K562 (cell line): ENCODE measurements around the gene GJC2. TPM values are rescaled to one million over a fixed set of nuclear protein-coding genes. Genes with fewer than 3 reads are reported as not detected.

Experiments
- AFF1 ChIP-seq, 2 experiments: fragments of 450-650 bp; IDR thresholded peaks; 2 replicates each; pipeline ENCODE4 v1.6.1; 2018; ENCODE audit warnings: mild to moderate bottlenecking in 2 of 2, low read depth in 1 of 2; ENCODE audit not compliant: partially characterized antibody in 2 of 2
- BRF2 ChIP-seq: IDR thresholded peaks from 3 replicates; pipeline ENCODE4 v1.6.1; 2011; ENCODE audit warnings: borderline replicate concordance, mild to moderate bottlenecking; ENCODE audit not compliant: insufficient read length, insufficient read depth
- CEBPG ChIP-seq, 3 experiments: fragments of 200-800 bp in 1 of 3; sonication (Bioruptor generic) in 1 of 3; sonication (generic) in 1 of 3; formaldehyde crosslinking in 1 of 3; IDR thresholded peaks in 2 of 3; conservative IDR thresholded peaks in 1 of 3; 2 replicates each; pipeline versions ENCODE4 v1.6.1 to v1.8.0; 2016 to 2022; ENCODE audit warnings: missing compliant biosample characterization in 2 of 3, missing genetic modification characterization in 2 of 3, mild to moderate bottlenecking in 1 of 3, missing genetic modification reagents in 1 of 3
- CREB3 ChIP-seq: fragments of 450-650 bp; conservative IDR thresholded peaks from 2 replicates; pipeline ENCODE4 v1.6.1; 2016; ENCODE audit warnings: missing genetic modification characterization, low read depth, mild to moderate bottlenecking, missing compliant biosample characterization, moderate library complexity
- ELK3 ChIP-seq: fragments of 450-650 bp; formaldehyde crosslinking; IDR thresholded peaks from 2 replicates; pipeline ENCODE4 v1.4.0; 2020; ENCODE audit warnings: mild to moderate bottlenecking
- HMGN3 ChIP-seq: IDR thresholded peaks from 2 replicates; pipeline ENCODE4 v1.6.1; 2011; ENCODE audit warnings: borderline replicate concordance, low read depth, mild to moderate bottlenecking, mixed read lengths, low read length; ENCODE audit not compliant: insufficient read length; ENCODE audit errors: extremely low read depth
- HNRNPK ChIP-seq: fragments of 200-400 bp; formaldehyde crosslinking; IDR thresholded peaks from one replicate; pipeline ENCODE4 v1.6.1; 2018; ENCODE audit warnings: mild to moderate bottlenecking, low read depth, low read length; ENCODE audit not compliant: poor library complexity, severe bottlenecking
- IRF2 ChIP-seq: sonication (generic); formaldehyde crosslinking; IDR thresholded peaks from 2 replicates; pipeline ENCODE4 v1.8.1; 2022; ENCODE audit warnings: mild to moderate bottlenecking, missing genetic modification reagents
- MTA1 ChIP-seq: fragments of 450-650 bp; IDR thresholded peaks from 2 replicates; pipeline ENCODE4 v1.6.1; 2017; ENCODE audit warnings: borderline replicate concordance
- NRF1 ChIP-seq, 2 experiments: fragments of 450-650 bp; IDR thresholded peaks in 1 of 2; conservative IDR thresholded peaks in 1 of 2; 2 replicates each; pipeline ENCODE4 v1.6.1; 2014; ENCODE audit warnings: mild to moderate bottlenecking in 2 of 2
- SUPT5H ChIP-seq: fragments of 450-650 bp; IDR thresholded peaks from 2 replicates; pipeline ENCODE4 v1.6.1; 2016
- ZBTB8A ChIP-seq: fragments of 450-650 bp; IDR thresholded peaks from 2 replicates; pipeline ENCODE4 v1.6.1; 2018; ENCODE audit warnings: mild to moderate bottlenecking, moderate library complexity; ENCODE audit not compliant: partially characterized antibody
- ZFP36 ChIP-seq: fragments of 150-350 bp; IDR thresholded peaks from 2 replicates; pipeline ENCODE4 v1.6.1; 2018; ENCODE audit warnings: low read length, low read depth; ENCODE audit not compliant: partially characterized antibody
- ZNF511 ChIP-seq: sonication (generic); formaldehyde crosslinking; IDR thresholded peaks from 2 replicates; pipeline ENCODE4 v1.8.0; 2022; ENCODE audit warnings: mild to moderate bottlenecking, missing genetic modification reagents
- polyA plus RNA-seq, 8 experiments: library from polyadenylated mRNA; depleted of rRNA in 4 of 8; stranded (reverse) in 5 of 8; unstranded in 3 of 8; fragments of >200 nt; fragmentation: Nextera tagmentation in 2 of 8; fragmentation: Illumina TruSeq in 1 of 8; extraction: Ambion mirVana in 2 of 8; extraction: Trizol in 1 of 8; gene quantifications; 2 replicates each; pipeline versions ENCODE4 v1.2.1 to v1.2.3, GENCODE V29; 2011 to 2014; ENCODE audit warnings: inconsistent platforms in 1 of 8, missing spikeins in 1 of 8
- total RNA-seq, 7 experiments: library from RNA; depleted of rRNA in 6 of 7; stranded (reverse); fragments of >200 nt in 6 of 7; fragmentation: Illumina TruSeq in 2 of 7; extraction: Trizol in 2 of 7; gene quantifications; 2 replicates each; pipeline versions ENCODE4 v1.2.1 to v1.2.3, GENCODE V29; 2011 to 2021; ENCODE audit warnings: low replicate concordance in 1 of 7

Gene GJC2
- total and polyA plus RNA-seq, 9 of the 15 experiments (the other 6 are each of a cell fraction or from before 2014, with no cell fraction given): 0.03 to 0.62 (median 0.11) TPM; not detected in 2

GRCh38 chr1:228102791-228103620, 46.7 kb upstream of the GJC2 start, which contains the start of gene C1orf35 (continued):
- TF ChIP-seq HMGN3: peak; percentile 20
- no peak for TF ChIP-seq ZBTB8A
- peak; percentile 83 for TF ChIP-seq ZNF511 (CRISPR knock-in tag)
- no peak for TF ChIP-seq IRF2 (CRISPR knock-in tag)
- TF ChIP-seq BRF2: no peak
- no peak for TF ChIP-seq AFF1 (IDR thresholded peaks at IDR 0.05; ENCODE audit: low read depth in 1 of 2, partially characterized antibody in 2 of 2)
- no peak for TF ChIP-seq HNRNPK
- no peak for TF ChIP-seq ELK3
- TF ChIP-seq SUPT5H: peak; percentile 75
- peak; percentile 99 to 100 for TF ChIP-seq NRF1 (conservative IDR thresholded peaks at IDR 0.05 in 1 of 2, IDR thresholded peaks at IDR 0.05 in 1 of 2)
- TF ChIP-seq MTA1: peak; percentile 99
- peak; percentile 23; the same call in 1 of the 2 replicates for TF ChIP-seq CEBPG (CRISPR knock-in tag; IDR thresholded peaks at IDR 0.05)
- TF ChIP-seq CEBPG (tag; conservative IDR thresholded peaks at IDR 0.05 in 1 of 2, IDR thresholded peaks at IDR 0.05 in 1 of 2): no peak
- no peak for TF ChIP-seq CREB3 (tag)
- no peak for TF ChIP-seq ZFP36
